ENCODE measurements around the gene ALKBH3.

DNA sequence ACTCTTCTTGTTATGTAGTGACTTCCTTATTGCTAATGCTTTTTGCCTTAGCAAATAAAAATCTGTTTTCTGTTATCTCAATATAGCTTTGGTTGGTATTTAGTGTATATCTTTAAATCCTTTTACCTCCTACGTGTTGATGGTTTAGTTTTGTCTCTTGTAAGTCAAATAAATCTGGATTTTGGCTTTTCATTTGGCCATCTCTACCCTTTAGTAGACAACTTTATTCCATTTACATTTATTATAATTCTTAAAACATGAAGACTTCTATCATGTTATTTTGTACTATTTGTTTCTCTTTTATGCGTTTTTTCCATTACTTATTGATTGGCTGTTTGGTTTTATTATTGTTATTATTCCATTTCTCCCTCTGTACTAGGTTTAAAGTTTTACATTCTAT, 19.5 kb upstream of the ALKBH3 start:
- TF ChIP-seq, protein P1, sequence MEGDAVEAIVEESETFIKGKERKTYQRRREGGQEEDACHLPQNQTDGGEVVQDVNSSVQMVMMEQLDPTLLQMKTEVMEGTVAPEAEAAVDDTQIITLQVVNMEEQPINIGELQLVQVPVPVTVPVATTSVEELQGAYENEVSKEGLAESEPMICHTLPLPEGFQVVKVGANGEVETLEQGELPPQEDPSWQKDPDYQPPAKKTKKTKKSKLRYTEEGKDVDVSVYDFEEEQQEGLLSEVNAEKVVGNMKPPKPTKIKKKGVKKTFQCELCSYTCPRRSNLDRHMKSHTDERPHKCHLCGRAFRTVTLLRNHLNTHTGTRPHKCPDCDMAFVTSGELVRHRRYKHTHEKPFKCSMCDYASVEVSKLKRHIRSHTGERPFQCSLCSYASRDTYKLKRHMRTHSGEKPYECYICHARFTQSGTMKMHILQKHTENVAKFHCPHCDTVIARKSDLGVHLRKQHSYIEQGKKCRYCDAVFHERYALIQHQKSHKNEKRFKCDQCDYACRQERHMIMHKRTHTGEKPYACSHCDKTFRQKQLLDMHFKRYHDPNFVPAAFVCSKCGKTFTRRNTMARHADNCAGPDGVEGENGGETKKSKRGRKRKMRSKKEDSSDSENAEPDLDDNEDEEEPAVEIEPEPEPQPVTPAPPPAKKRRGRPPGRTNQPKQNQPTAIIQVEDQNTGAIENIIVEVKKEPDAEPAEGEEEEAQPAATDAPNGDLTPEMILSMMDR (IDR thresholded peaks at IDR 0.05): no peak
- no peak for TF ChIP-seq POLR2A (IDR thresholded peaks at IDR 0.05)
